Epithelial cell of prostate (primary cell): ENCODE results near the gene IFITM1.
"Not testable (repeated sequence)": the region's sequence is repeated elsewhere in the genome, so short reads cannot be mapped to it uniquely, and the experiment has no call there.

Experiments used
- DNase-seq: peaks from one replicate; pipeline ENCODE4 v3.0.0-alpha.2; 2011; ENCODE audit warnings: low read depth, low spot score
- H3K27ac ChIP-seq: fragments of 450-650 bp; 2 replicates; pipeline ENCODE4 v1.5.1; 2017; ENCODE audit warnings: mild to moderate bottlenecking

Gene IFITM1

DNA sequence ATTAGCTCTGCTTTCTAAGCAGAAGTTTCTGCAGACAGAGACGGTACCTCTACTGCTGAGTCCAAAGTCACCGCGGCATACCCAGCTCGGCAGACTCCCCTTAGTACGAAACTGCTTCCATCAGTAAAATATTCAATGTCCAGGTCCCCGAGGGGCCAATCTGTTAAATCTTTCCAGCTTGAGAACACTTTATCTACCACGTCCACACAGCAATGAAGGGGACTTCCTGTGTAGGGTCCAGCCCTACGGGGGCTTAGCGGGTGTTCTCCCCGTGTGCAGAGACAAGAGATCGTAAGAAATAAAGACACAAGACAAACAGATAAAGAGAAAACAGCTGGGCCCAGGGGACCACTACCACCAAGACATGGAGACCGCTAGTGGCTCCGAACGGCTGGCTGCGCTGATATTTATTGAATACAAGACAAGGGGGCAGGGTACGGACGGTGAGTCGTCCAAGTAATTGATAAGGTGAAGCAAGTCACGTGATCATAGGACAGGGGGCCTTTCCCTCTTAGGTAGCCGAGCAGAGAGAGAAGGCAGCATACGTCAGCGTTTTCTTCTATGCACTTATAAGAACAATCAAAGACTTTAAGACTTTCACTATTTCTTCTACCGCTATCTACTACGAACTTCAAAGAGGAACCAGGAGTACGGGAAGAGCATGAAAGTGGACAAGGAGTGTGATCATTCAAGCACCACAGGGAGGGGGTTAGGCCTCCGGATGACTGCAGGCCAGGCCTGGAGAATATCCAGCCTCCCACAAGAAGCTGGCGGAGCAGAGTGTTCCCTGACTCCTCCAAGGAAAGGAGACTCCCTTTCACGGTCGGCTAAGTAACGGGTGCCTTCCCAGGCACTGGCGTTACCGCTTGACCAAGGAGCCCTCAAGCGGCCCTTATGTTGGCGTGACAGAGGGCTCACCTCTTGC is 11.0 kb downstream of the IFITM1 start:
- H3K27ac ChIP-seq = not testable (repeated sequence)

DNA sequence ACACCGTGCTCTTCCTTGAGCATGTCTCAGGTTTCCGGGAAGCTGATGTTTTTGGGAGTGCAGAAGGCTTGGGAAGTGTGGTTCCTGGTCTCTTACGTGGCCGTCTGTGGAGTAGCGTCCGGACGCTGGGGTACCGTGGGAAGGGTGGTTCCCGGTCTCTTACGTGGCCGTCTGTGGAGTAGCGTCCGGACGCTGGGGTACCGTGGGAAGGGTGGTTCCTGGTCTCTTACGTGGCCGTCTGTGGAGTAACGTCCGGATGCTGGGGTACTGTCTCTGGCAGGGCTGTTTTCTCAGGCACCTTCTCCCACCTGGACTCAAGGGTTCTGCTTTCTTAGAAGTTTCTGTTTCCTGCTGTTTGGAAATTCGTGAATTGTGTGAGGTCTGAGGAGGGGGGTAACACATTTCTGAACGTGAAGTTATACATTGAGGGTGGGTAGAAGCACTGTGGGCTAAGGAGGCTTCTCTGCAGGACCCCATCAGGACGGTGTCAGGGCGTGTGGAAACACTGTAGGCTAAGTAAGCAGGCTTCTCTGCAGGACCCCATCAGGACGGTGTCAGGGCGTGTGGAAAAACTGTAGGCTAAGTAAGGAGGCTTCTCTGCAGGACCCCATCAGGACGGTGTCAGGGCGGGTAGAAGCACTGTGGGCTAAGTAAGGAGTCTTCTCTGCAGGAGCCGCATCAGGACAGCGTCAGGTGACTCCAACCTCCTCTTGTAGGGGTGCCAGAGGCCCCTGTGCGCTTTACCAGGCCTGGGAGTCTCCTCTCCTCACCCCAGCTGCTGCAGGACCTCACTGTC is 12.2 kb downstream of the IFITM1 start:
- no peak for DNase-seq
- H3K27ac ChIP-seq = no peak overlapping the region

More for the DNA sequence above, 11.0 kb downstream of the IFITM1 start:
- not testable (repeated sequence) for DNase-seq

DNA sequence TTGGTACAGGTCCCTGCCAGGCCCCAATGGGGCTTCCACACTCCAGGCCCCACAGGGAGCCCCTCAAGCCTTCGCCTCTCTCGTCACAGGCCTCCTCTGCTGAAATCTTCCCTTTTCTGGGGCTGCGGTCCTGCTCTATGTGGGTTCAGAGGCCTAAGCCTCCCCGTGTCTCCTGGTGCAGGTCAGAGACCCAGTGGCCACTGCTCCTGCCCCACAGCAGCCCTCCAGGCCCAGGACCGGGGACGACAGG is 12.7 kb downstream of the IFITM1 start:
- DNase-seq = no peak
- H3K27ac ChIP-seq = no peak overlapping the region

DNA sequence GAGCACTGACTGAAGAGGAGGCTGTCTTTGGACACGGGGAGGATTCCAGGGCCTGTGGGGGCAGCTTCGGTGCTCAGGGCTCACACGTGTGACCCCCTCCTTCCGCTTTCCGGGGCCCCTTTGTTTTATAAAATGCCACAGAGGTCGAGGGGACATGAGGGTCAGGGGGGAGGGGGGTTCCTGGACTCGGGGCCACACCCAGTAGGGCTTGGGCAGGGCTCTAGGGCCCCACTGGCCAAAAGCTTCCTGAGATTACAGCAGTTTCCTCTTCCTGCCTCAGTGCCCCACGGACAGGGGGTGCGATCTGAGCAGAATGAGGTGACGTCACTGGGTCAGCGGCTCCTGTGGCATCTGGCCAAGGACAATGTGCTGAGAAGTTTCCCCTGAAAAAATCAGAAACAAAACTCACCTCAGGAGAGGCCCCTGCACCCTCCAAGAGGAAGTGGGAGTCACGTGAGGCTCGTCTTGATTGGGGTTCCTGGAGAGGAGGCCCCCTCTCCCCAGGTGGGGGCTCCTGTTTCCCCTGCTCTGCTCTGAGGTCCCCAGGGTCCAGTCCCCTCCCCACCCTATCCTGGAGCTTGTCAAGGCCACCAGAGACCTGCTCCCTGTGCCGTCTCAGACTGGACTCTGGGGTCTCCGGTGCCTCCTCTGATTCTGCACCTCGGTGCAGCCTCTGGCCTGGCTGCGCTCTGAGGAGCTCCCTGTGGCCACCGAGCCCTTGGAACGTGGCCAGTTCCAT is 13.2 kb downstream of the IFITM1 start:
- no peak overlapping the region for H3K27ac ChIP-seq
- no peak for DNase-seq

DNA sequence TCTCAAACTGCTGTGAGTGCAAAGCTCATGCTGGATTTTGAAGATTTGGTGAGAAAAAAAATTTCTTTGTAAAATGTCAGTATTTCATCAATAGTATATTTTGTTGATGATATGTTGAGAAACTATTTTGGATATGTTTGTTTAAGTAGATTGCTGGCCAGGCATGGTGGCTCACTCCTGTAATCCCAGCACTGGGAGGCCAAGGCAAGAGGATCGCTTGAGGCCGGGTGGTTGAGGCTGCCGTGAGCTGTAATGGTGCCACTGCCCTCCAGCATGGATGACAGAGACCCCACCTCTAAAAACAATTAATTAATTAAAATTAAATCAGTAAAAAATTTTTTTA is 13.7 kb downstream of the IFITM1 start:
- no peak overlapping the region for H3K27ac ChIP-seq
- DNase-seq = no peak

DNA sequence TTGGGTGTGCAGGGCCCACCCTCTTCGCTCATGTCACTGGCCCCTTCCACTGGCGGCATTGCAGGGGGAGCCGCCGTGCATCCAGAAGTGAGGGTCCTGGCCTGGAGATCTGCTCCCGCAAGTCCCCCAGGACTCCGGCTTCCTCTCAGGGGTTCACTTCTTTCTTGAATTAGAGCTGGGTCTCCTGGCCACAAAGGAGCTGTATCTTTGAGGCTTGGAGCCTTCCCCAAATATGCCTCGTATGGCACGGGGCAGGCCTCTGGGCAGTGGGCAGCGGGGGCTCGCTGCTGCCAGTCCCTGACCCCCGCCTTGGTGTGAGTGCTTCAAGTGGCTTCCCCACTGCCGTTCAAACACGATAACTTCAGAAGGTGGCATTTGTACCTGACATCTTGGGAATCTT is 14.2 kb downstream of the IFITM1 start:
- DNase-seq = no peak
- H3K27ac ChIP-seq = no peak overlapping the region

DNA sequence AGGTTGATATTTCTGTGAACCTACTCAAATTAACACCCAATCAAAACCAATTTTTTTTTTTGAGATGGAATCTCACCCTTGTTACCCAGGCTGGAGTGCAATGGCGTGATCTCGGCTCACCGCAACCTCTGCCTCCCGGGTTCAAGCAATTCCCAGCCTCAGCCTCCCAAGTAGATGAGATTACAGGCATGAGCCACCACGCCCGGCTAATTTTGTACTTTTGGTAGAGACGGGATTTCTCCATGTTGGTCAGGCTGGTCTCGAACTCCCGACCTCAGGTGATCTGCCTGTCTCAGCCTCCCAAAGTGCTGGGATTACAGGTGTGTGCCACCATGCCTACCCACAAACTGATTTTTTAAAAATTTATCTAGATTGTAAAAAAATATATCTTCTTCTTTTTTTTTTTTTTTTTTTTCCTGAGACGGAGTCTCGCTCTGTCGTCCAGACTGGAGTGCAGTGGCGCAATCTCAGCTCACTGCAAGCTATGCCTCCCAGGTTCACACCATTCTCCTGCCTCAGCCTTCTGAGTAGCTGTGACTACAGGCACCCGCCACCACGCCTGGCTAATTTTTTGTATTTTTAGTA is 14.8 kb downstream of the IFITM1 start:
- DNase-seq = not testable (repeated sequence)

DNA sequence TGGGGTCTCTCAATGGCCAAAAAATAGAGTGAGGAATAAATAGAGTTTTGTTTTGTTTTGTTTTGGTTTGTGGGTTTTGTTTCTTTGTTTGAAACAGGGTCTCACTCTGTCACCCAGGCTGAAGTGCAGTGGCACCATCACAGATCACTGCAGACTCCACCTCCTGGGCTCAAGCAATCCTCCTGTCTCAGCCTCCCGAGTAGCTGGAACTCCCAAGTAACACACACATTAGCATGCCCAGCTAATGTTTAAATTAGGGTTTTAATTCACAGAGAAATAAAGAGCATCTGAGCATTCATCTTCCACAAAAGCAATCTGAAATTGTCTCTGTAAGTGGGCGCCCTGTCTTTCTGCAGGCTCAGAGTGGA is 16.0 kb downstream of the IFITM1 start:
- H3K27ac ChIP-seq = no peak overlapping the region
- DNase-seq = no peak

More for the DNA sequence above, 14.8 kb downstream of the IFITM1 start:
- H3K27ac ChIP-seq = not testable (repeated sequence)

DNA sequence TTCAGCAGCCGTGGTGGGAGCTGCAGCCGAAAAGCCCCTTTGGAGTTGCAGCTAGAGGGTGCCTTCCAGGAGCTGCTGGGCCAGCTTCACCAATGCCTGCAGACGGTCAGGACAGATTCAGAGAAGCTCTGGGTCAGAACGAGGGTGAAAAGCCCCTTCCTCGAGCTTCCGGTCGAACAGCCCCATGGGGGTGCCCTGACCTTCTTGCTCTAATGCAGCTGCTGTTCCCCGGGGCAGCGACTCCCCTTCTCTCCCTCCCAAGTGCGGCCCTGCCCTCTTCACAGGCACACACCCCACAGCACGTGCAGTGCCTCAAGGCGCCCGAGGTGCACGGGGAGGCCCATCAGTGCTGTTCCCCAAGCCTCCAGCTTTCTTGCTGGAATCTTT is 16.5 kb downstream of the IFITM1 start:
- H3K27ac ChIP-seq = no peak overlapping the region
- DNase-seq = no peak

DNA sequence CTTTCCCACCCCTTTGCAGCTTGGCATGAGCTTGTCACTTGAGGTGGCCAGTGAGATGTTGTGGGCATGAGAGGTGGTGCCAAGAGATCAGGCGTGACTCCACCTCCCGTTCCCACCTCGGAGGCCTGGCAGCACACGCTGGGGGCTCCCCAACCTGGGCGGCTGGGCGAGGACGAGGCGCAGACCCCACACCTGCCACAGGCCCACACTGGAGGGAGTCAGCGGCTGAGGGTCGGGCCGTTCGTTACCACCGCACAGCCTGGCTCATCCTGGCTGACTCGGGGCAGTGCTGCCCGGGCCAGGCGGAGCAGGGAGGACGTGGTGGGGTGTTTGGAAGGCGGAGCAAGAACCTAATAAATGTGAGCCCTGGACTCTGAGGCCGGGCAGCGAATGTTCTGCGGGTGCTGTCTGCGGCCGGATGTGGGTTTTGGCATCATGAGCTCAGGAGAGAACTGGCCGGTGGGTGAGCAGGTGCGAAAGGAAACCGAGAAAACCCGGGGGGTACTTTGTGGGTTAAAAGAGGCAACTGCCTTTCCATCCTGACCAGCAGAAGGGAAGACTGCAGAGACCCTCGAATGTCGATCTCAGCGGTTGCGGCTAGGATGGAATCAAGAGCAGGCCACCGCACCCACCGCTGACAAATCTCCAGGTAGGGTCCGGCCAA is 17.0 kb downstream of the IFITM1 start:
- no peak overlapping the region for H3K27ac ChIP-seq

DNA sequence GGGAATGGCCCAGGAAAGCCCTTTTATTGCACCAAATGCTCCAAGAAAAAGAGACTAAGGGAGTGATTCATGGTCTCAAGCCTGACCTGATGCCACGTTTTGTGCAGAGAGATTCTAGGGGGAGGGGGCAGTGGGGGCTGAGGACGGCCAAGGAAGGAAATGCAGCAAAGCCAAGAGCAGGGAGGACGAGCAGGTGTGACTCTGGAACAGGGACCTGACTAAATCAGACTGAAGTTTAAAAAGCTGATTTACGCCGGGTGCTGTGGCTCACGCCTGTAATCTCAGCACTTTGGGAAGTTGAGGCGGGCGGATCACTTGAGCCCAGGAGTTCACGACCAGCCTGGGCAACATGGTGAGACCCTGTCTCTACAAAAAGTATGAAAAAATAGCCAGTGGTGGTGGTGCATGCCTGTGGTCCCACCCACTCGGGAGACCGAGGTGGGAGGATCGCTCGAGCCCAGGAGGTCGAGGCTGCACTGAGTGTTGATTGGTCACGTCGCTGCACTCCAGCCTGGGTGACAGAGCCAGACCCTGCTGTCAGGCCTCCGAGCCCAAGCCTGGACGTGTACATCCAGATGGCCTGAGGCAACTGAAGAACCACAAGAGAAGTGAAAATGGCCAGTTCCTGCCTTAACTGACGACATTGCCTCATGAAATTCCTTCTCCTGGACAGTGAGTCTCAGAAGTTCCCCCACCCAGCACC is 17.7 kb downstream of the IFITM1 start:
- DNase-seq = no peak
- no peak overlapping the region for H3K27ac ChIP-seq

More for the DNA sequence above, 17.0 kb downstream of the IFITM1 start:
- no peak for DNase-seq

DNA sequence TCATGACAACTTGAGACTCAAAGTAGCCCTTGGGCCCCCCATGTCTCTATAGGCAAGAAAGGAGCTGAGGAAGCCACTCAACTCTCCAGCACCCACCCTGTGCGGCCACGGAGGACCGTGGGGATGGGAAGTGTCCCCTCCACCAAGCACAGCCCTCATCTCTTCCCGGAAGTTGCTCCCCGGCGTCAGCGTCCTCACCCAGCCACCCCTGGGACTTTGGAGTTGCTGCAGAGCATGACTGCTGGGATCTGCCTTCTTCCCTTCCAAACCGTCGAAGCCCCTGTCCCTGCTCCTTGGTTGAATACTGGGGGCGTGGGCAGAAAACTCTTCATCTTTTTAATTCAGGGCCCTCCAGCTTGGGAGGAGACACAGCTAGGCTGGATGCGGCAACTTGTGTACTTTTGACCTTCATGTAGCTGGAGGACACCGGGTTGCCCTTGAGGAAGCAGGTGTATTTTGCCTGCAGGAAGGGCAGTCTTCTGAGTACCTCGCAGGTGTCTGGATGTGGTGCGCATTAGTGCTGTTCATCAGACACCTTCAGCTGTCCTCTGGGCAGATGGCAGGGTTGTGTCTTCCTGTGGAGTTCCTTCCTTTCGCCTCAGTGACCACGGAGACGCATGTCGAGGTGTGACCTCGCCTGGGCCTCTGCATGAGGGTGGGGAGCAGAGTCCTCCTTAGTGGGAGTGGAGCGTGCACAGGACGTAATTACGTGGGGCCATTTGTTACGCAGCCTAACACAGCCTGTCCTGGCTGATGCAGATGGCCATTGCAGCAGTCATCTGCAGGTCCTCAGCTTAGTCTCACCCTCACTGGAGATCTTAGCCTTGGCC is 19.0 kb downstream of the IFITM1 start:
- no peak overlapping the region for H3K27ac ChIP-seq
- DNase-seq = no peak

DNA sequence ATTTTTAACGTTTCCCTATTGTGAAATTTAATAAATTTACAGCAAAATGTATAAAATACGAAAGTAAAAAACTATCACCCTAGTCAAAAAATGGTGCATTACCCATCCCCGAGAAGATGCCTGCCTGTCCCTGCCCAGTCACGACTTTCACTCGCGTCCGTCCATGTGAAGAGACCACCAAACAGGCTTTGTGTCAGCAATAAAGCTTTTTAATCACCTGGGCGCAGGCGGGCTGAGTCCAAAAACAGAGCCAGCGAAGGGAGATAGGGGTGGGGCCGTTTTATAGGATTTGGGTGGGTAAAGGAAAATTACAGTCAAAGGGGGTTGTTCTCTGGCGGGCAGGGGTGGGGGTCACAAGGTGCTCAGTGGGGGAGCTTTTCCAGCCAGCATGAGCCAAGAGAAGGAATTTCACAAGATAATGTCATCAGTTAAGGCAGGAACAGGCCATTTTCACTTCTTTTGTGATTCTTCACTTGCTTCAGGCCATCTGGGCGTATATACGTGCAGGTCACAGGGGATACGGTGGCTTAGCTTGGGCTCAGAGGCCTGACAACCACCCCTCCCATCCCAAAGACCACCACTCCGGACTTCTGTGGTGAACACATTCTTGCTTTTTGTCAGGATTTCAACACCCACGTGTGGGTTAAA is 19.9 kb downstream of the IFITM1 start:
- H3K27ac ChIP-seq, DNase-seq: not testable (repeated sequence)

DNA sequence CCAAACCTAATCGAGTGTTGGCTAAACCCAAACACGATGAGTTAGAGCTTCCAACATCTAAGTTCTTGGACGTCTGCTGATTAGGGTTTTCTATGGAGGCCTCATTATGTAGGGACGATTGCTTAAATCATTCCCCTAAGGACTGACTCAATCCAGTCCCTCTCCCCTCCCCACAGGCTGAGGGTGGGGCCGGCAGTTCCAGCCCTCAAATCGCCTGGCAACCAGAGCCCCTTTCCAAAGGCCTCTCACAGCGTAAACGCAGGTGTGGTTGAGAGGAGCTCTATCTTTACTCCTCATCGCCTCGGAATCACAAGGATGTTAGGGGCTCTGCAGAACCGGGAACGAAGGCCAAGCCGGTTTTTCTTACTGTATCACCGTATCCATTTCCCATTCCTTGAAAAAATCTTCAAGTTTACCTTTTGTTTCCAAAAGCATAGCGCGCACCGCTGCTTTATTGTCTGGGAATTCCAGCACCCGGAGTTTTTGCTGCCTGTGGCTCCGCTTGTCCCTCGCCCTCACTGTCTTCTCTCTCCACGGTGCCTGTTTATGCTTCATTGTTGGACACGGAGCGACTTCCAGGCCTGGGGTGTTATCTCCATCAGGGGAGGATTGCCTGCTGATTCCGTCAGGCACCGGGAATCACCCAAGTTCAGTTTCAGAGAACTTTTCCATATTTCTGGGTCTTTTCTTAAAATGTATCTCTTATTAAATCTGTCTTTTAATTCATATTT is 20.6 kb downstream of the IFITM1 start:
- H3K27ac ChIP-seq = no peak overlapping the region
- no peak for DNase-seq

DNA sequence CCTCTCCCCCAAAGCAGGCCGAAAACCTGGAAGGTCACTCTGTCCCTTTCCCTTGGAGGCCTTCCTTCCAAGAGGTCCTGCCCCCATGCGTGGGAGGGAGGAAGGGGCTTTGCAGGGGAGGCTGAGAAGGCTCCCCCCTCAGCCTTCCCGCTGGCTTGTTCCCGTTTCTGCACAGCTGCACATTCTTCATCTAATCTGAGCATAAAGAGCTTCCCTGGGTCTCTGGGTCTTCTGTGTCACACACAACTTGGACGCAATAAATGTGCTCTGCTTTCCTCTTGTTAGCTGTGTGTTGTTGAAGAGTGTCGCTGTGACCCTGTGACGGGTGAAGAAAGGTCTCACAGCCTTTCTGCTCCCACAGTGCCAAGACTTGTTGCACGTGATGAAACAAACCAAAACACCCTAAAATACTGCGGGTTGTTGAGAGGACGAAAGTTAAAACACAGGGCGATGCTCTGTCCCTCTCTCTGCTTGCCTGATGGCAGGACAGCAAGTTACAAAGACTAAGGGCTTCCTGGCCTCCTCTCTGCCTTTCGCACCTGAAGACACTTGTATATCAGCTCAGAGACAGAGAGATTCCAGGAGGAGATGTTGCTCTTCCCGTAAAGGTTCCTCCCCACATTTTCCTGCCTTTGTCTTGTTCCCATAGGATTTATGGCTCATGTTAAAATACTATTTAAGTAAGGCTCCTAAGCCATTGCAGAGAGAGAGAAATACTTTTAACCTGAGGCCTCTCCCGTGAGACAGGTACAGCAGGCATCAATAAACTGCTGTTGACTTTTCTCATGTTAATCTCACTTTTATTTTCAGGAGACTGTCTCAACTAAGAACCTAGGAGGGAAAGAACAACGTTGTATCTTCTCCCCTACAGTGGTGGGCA is 22.2 kb downstream of the IFITM1 start:
- DNase-seq = no peak

DNA sequence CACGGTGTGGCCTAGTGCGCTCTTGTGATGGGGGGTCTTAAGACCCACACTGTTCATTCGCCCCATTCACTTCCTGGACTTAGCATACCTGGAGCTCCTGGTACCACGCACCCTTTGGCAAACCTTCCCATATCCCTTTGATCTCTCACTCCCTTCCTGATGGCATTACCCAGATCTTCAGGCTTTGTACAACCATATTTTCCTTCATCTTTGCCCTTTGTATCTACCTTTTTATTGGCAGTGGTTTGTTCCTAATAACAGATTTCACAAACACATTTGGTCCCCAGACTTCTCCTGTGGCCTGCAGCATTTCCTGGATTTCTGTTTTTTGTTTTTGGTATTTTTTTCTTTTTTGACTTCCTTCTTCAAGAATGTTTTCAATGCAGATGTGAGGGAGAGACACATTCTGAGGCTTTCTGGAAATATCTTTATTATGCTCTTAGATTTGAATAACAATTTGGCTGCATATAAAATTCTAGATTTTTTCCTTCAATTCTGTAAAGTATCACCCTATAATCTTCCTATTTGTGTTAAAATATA is 22.9 kb downstream of the IFITM1 start:
- H3K27ac ChIP-seq = no peak overlapping the region
- no peak for DNase-seq

More for the DNA sequence above, 22.2 kb downstream of the IFITM1 start:
- no peak overlapping the region for H3K27ac ChIP-seq
